Body of pancreas (tissue), 4 donors: ENCODE data around the gene ZNF425.

Experiments
- POLR2A ChIP-seq, 3 donors: fragments of 450-650 bp; IDR thresholded peaks; one replicate each; pipeline ENCODE4 v1.6.1; 2016; ENCODE audit warnings: antibody characterized with exemption in 3 of 3, mild to moderate bottlenecking in 2 of 3
- TF ChIP-seq, protein P1 (sequence below), 7 experiments: fragments of 450-650 bp in 4 of 7; fragments of 200-600 bp in 3 of 7; sonication (generic) in 3 of 7; IDR thresholded peaks; one replicate each; pipeline ENCODE4 v1.5.1; 2016 to 2019; ENCODE audit warnings: antibody characterized with exemption in 7 of 7

DNA sequence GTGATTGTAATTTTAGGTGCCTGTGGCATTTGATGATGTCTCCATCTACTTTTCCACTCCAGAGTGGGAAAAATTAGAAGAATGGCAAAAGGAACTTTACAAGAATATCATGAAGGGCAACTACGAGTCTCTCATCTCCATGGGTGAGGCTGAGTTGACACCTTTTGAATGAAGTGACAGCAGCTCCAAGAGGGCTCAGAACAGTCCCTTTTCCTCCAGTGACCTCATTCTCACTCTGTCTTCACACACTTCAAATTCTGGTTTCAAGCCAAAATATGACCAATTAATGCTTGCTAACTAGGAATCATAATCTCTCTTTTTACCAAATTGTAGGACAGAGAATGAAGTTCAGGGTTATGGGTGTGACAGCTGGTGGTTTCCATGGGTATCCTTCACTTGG is 40.0 kb upstream of the ZNF425 start:
- TF ChIP-seq POLR2A (IDR thresholded peaks at IDR 0.05): no peak
- TF ChIP-seq, protein P1, sequence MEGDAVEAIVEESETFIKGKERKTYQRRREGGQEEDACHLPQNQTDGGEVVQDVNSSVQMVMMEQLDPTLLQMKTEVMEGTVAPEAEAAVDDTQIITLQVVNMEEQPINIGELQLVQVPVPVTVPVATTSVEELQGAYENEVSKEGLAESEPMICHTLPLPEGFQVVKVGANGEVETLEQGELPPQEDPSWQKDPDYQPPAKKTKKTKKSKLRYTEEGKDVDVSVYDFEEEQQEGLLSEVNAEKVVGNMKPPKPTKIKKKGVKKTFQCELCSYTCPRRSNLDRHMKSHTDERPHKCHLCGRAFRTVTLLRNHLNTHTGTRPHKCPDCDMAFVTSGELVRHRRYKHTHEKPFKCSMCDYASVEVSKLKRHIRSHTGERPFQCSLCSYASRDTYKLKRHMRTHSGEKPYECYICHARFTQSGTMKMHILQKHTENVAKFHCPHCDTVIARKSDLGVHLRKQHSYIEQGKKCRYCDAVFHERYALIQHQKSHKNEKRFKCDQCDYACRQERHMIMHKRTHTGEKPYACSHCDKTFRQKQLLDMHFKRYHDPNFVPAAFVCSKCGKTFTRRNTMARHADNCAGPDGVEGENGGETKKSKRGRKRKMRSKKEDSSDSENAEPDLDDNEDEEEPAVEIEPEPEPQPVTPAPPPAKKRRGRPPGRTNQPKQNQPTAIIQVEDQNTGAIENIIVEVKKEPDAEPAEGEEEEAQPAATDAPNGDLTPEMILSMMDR (IDR thresholded peaks at IDR 0.05): no peak
